ENCODE data around the gene NFIB. TPM values are rescaled to one million over a fixed set of nuclear protein-coding genes. Genes with fewer than 3 reads are reported as not detected.

The NFIB gene
- total RNA-seq, 1 donor from 2014 or later = 66.3 TPM

GRCh38 chr9:14189146-14189545 is 124.8 kb downstream of the NFIB start:
- Mint-ChIP-seq H3K36me3 (ENCODE audit: low read depth) (peaks cover 2% of the 10 kb centered on the region), H3K27me3 (ENCODE audit: low read depth) (no peaks in the 10 kb centered on the region), H3K27ac (ENCODE audit: unreplicated experiment) (no peak overlapping the region), H3K9me3 (ENCODE audit: low read depth) (no peaks in the 10 kb centered on the region), H3K4me3 (ENCODE audit: unreplicated experiment) (no peak overlapping the region), H3K4me1 (ENCODE audit: low read depth) (peaks cover 7% of the 10 kb centered on the region)
- TF ChIP-seq, protein P1, sequence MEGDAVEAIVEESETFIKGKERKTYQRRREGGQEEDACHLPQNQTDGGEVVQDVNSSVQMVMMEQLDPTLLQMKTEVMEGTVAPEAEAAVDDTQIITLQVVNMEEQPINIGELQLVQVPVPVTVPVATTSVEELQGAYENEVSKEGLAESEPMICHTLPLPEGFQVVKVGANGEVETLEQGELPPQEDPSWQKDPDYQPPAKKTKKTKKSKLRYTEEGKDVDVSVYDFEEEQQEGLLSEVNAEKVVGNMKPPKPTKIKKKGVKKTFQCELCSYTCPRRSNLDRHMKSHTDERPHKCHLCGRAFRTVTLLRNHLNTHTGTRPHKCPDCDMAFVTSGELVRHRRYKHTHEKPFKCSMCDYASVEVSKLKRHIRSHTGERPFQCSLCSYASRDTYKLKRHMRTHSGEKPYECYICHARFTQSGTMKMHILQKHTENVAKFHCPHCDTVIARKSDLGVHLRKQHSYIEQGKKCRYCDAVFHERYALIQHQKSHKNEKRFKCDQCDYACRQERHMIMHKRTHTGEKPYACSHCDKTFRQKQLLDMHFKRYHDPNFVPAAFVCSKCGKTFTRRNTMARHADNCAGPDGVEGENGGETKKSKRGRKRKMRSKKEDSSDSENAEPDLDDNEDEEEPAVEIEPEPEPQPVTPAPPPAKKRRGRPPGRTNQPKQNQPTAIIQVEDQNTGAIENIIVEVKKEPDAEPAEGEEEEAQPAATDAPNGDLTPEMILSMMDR (IDR thresholded peaks at IDR 0.05) = no peak
- DNase-seq (ENCODE audit: low spot score) = no peak

DNA sequence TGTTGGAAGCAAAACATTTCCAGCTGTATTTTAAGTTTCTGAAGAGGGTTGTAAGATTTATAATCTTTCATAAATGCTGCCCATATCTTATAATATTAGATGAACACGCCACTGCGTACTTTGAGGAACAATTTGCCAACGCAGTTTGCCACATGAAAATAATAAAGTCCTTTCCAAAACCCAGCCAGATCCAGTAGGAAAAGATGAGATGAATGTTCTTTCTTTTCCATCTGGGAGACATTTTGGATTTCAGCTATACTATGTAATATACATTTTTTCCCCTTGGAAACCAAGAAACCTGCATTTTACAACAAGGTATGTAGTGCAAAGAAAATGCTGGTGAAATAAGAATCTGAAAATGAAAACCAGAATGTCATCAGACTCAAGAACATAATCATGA is 125.4 kb downstream of the NFIB start:
- H3K27me3 Mint-ChIP-seq (ENCODE audit: low read depth) = no peaks in the 10 kb centered on the region
- H3K4me3 Mint-ChIP-seq (ENCODE audit: unreplicated experiment) = no peak overlapping the region
- H3K9me3 Mint-ChIP-seq (ENCODE audit: low read depth) = no peaks in the 10 kb centered on the region
- H3K36me3 Mint-ChIP-seq (ENCODE audit: low read depth) = peaks cover 2% of the 10 kb centered on the region
- TF ChIP-seq, protein P1 (IDR thresholded peaks at IDR 0.05) = no peak
- H3K4me1 Mint-ChIP-seq (ENCODE audit: low read depth) = peaks cover 3% of the 10 kb centered on the region
- DNase-seq (ENCODE audit: low spot score) = no peak
- no peak overlapping the region for H3K27ac Mint-ChIP-seq (ENCODE audit: unreplicated experiment)

GRCh38 chr9:14188011-14188410 is 125.9 kb downstream of the NFIB start:
- TF ChIP-seq, protein P1 (IDR thresholded peaks at IDR 0.05) = no peak
- Mint-ChIP-seq H3K27me3 (ENCODE audit: low read depth) (no peaks in the 10 kb centered on the region), H3K4me1 (ENCODE audit: low read depth) (no peaks in the 10 kb centered on the region), H3K36me3 (ENCODE audit: low read depth) (peaks cover 2% of the 10 kb centered on the region), H3K27ac (ENCODE audit: unreplicated experiment) (no peak overlapping the region), H3K4me3 (ENCODE audit: unreplicated experiment) (no peak overlapping the region), H3K9me3 (ENCODE audit: low read depth) (no peaks in the 10 kb centered on the region)
- no peak for DNase-seq (ENCODE audit: low spot score)

GRCh38 chr9:14186096-14186495 is 127.8 kb downstream of the NFIB start:
- TF ChIP-seq, protein P1 (IDR thresholded peaks at IDR 0.05) = no peak
- no peak overlapping the region for H3K4me3 Mint-ChIP-seq (ENCODE audit: unreplicated experiment)
- no peaks in the 10 kb centered on the region for H3K36me3 Mint-ChIP-seq (ENCODE audit: low read depth)
- DNase-seq (ENCODE audit: low spot score) = no peak
- no peak overlapping the region for H3K27ac Mint-ChIP-seq (ENCODE audit: unreplicated experiment)
- no peaks in the 10 kb centered on the region for H3K9me3 Mint-ChIP-seq (ENCODE audit: low read depth)
- no peaks in the 10 kb centered on the region for H3K27me3 Mint-ChIP-seq (ENCODE audit: low read depth)
- H3K4me1 Mint-ChIP-seq (ENCODE audit: low read depth) = peaks cover 12% of the 10 kb centered on the region

DNA sequence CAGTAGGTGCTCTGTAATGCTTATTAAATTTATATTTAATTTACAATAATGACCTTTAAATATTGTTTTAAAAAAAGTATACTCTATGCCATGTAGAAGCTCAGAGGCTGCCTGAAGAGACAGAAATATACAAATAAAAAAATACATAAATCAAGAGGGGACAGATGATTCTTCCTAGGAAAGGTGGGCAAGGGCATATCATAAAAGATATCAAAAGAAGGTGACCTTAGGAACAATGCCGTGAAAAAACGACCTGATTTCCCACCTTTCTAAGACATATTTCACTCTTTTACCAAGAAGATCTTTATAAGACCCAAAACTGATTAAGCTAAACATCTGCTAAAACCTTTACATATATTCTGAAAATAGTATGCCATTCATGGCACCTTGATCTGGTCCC is 128.9 kb downstream of the NFIB start:
- Mint-ChIP-seq H3K27ac (ENCODE audit: unreplicated experiment) (no peak overlapping the region), H3K27me3 (ENCODE audit: low read depth) (no peaks in the 10 kb centered on the region), H3K36me3 (ENCODE audit: low read depth) (no peaks in the 10 kb centered on the region), H3K4me3 (ENCODE audit: unreplicated experiment) (no peak overlapping the region), H3K4me1 (ENCODE audit: low read depth) (peaks cover 19% of the 10 kb centered on the region), H3K9me3 (ENCODE audit: low read depth) (no peaks in the 10 kb centered on the region)
- DNase-seq (ENCODE audit: low spot score) = no peak
- TF ChIP-seq, protein P1 (IDR thresholded peaks at IDR 0.05) = no peak
